MG63 (cell line): ENCODE measurements around the gene RALY. TPM values are rescaled to one million over a fixed set of nuclear protein-coding genes. Genes with fewer than 3 reads are reported as not detected.

ENCODE experiments used
- DNase-seq: peaks from one replicate; pipeline ENCODE4 v3.0.0-alpha.2; 2020
- H3K27me3 ChIP-seq: fragments of 250-450 bp; sonication (Bioruptor Pico); 2 replicates; pipeline ENCODE4 v1.5.1; 2020; ENCODE audit warnings: mild to moderate bottlenecking, moderate library complexity
- H3K36me3 ChIP-seq: fragments of 250-450 bp; sonication (Bioruptor Pico); 2 replicates; pipeline ENCODE4 v1.5.1; 2020; ENCODE audit warnings: mild to moderate bottlenecking, moderate library complexity
- H3K4me3 ChIP-seq: fragments of 250-450 bp; sonication (Bioruptor Pico); 2 replicates; pipeline ENCODE4 v1.5.1; 2020; ENCODE audit warnings: mild to moderate bottlenecking, moderate library complexity
- H3K9me3 ChIP-seq: fragments of 250-450 bp; sonication (Bioruptor Pico); 2 replicates; pipeline ENCODE4 v1.5.1; 2020; ENCODE audit warnings: mild to moderate bottlenecking, moderate library complexity
- total RNA-seq: library from RNA; depleted of rRNA; stranded (reverse); fragments of >200 nt; shearing (Covaris generic); gene quantifications from 2 replicates; pipeline ENCODE4 v1.2.3, GENCODE V29; 2014; ENCODE audit warnings: low replicate concordance

The RALY gene
- total RNA-seq, 1 experiment from 2014 or later, result 241 TPM

GRCh38 chr20:33981964-33982363, 11.7 kb upstream of the RALY start:
- Histone ChIP-seq H3K36me3 (no peaks in the 10 kb centered on the region), H3K27me3 (no peaks in the 10 kb centered on the region), H3K4me3 (no peak overlapping the region), H3K9me3 (0 out of 2 replicates have a peak, but pooled peaks cover 3% of the 10 kb centered on the region)
- DNase-seq, result no peak

GRCh38 chr20:33983371-33983770, 10.3 kb upstream of the RALY start:
- Histone ChIP-seq H3K9me3 (no peaks in the 10 kb centered on the region), H3K36me3 (no peaks in the 10 kb centered on the region), H3K27me3 (no peaks in the 10 kb centered on the region), H3K4me3 (no peak overlapping the region)
- DNase-seq, result no peak

- H3K27me3 ChIP-seq, result no peaks in the 10 kb centered on the region
- no peaks in the 10 kb centered on the region for H3K9me3 ChIP-seq
- no peak overlapping the region for H3K4me3 ChIP-seq
- no peaks in the 10 kb centered on the region for H3K36me3 ChIP-seq
- DNase-seq, result no peak
Measured at GRCh38 chr20:33984182-33984719, 9.5 kb upstream of the RALY start.

GRCh38 chr20:33985280-33985679, 8.4 kb upstream of the RALY start:
- H3K27me3 ChIP-seq, result no peaks in the 10 kb centered on the region

GRCh38 chr20:33985830-33986229, 7.9 kb upstream of the RALY start:
- H3K36me3 ChIP-seq, result no peaks in the 10 kb centered on the region
- no peaks in the 10 kb centered on the region for H3K27me3 ChIP-seq
- no peaks in the 10 kb centered on the region for H3K9me3 ChIP-seq
- no peak for DNase-seq
- no peak overlapping the region for H3K4me3 ChIP-seq

More at GRCh38 chr20:33985280-33985679, 8.4 kb upstream of the RALY start:
- Histone ChIP-seq H3K4me3 (no peak overlapping the region), H3K9me3 (no peaks in the 10 kb centered on the region), H3K36me3 (no peaks in the 10 kb centered on the region)
- DNase-seq, result no peak

- no peak overlapping the region for H3K4me3 ChIP-seq
- H3K27me3 ChIP-seq, result no peaks in the 10 kb centered on the region
- DNase-seq, result no peak
- H3K9me3 ChIP-seq, result no peaks in the 10 kb centered on the region
- H3K36me3 ChIP-seq, result no peaks in the 10 kb centered on the region
Measured at GRCh38 chr20:33986560-33987216, 7.0 kb upstream of the RALY start.

- DNase-seq, result no peak
- Histone ChIP-seq H3K27me3 (no peaks in the 10 kb centered on the region), H3K4me3 (no peak overlapping the region), H3K36me3 (peaks cover 3% of the 10 kb centered on the region; the same call in 1 of the 2 replicates), H3K9me3 (no peaks in the 10 kb centered on the region)
Measured at GRCh38 chr20:33990075-33990474, 3.6 kb upstream of the RALY start.

GRCh38 chr20:33991502-33991901, 2.2 kb upstream of the RALY start:
- H3K9me3 ChIP-seq, result no peaks in the 10 kb centered on the region
- peaks cover 3% of the 10 kb centered on the region; the same call in 1 of the 2 replicates for H3K36me3 ChIP-seq
- DNase-seq, result no peak
- H3K27me3 ChIP-seq, result no peaks in the 10 kb centered on the region
- no peak overlapping the region for H3K4me3 ChIP-seq

- DNase-seq, result no peak
- Histone ChIP-seq H3K27me3 (no peaks in the 10 kb centered on the region), H3K36me3 (peaks cover 3% of the 10 kb centered on the region), H3K9me3 (no peaks in the 10 kb centered on the region), H3K4me3 (peak overlapping the region; percentile 95)
Measured at GRCh38 chr20:33992145-33992922, 1.4 kb upstream of the RALY start.

GRCh38 chr20:33992923-33993575, 662 bp upstream of the RALY start:
- peak; percentile 98 for DNase-seq
- no peaks in the 10 kb centered on the region for H3K27me3 ChIP-seq
- H3K4me3 ChIP-seq, result peak overlapping the region; percentile 95
- H3K36me3 ChIP-seq, result peaks cover 3% of the 10 kb centered on the region
- H3K9me3 ChIP-seq, result no peaks in the 10 kb centered on the region

GRCh38 chr20:33994222-33994913, 657 bp downstream of the RALY start:
- DNase-seq, result peak; percentile 85
- Histone ChIP-seq H3K9me3 (no peaks in the 10 kb centered on the region), H3K27me3 (no peaks in the 10 kb centered on the region), H3K4me3 (peak overlapping the region; percentile 95), H3K36me3 (peaks cover 3% of the 10 kb centered on the region)

- Histone ChIP-seq H3K27me3 (no peaks in the 10 kb centered on the region), H3K9me3 (no peaks in the 10 kb centered on the region), H3K36me3 (peaks cover 3% of the 10 kb centered on the region), H3K4me3 (peak overlapping the region; percentile 95)
- DNase-seq, result no peak
Measured at GRCh38 chr20:33995053-33995831, 1.5 kb downstream of the RALY start.

- peaks cover 7% of the 10 kb centered on the region for H3K36me3 ChIP-seq
- H3K9me3 ChIP-seq, result no peaks in the 10 kb centered on the region
- H3K4me3 ChIP-seq, result no peak overlapping the region
- peak; percentile 33 for DNase-seq
- no peaks in the 10 kb centered on the region for H3K27me3 ChIP-seq
Measured at GRCh38 chr20:33999025-33999649, 5.4 kb downstream of the RALY start.

GRCh38 chr20:34001378-34001777, 7.7 kb downstream of the RALY start:
- Histone ChIP-seq H3K4me3 (no peak overlapping the region), H3K9me3 (no peaks in the 10 kb centered on the region), H3K36me3 (peaks cover 4% of the 10 kb centered on the region; the same call in 1 of the 2 replicates), H3K27me3 (no peaks in the 10 kb centered on the region)
- DNase-seq, result no peak

- Histone ChIP-seq H3K36me3 (peaks cover 8% of the 10 kb centered on the region), H3K4me3 (no peak overlapping the region), H3K27me3 (no peaks in the 10 kb centered on the region), H3K9me3 (no peaks in the 10 kb centered on the region)
- DNase-seq, result no peak
Measured at GRCh38 chr20:34004227-34004626, 10.5 kb downstream of the RALY start.
